Eye (tissue), 1 donor: Measurements from ENCODE around the gene ZP4.

Source experiments
- DNase-seq: peaks from one replicate; pipeline ENCODE4 v3.0.0-alpha.2; 2015

ZP4 gene

DNA sequence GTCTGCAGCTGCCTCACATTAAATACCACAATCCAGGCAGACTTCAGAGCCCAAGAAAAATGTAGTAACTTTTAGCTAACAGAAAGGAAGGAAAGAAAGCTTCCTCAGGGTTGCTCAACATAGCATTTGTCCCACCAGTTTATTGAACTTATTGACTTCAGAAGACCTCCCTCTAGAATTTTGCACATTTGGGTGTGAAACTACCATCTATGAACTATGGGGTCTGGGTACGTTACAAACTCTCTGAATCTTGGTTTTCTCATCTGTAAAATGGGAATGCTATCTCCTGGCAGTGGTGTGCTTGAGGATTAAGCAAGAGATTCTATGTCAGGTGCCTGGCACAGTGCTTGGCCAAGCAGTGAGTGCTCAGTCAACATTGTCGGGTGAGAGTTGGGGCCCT, at the start of gene ZP4:
ZP4 (minus strand) TSS at position 101 of the 400 bp plus-strand sequence. CDS start 287 bp downstream, outside the sequence.
- DNase-seq: no peak

GRCh38 chr1:237938553-237938952, 47.8 kb upstream of the ZP4 start:
- no peak for DNase-seq

DNA sequence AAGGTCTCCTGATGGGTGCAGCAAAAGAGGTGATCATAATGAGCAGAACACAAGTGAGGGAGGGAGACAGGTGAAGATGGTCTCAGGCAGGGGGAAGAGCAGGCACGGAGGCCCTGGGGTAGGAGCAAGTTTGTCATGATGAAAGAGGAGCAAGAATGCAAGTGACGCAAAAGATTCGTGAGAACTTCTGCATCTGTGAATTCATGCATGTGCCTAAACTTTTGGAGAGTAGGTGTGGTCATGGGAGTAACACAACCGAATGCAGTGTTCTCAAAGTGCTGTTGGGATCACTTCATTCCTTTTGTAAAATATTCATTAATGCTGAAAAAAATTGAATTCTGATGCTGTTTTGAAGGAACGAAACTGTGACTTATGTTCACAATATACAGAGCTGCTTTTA, 47.3 kb upstream of the ZP4 start:
- DNase-seq: no peak

DNA sequence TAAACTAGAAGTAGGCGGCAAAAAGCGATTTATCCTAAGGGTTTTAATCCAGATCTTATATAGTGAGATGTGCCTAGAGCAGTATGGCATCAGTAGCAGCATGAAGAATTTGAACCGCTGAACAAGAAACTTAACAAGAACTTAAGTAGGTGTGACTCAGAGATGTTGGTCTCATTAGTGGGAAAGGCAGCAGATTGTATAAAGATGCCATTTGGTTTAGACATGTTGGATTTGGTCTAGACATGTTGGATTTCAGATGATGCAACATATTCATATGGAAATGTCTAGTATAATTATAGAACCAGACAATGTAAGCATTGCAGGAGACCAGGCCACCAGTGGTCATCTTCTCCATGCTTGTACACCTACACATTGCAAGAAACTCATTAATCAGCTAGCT, 42.1 kb upstream of the ZP4 start:
- no peak for DNase-seq

DNA sequence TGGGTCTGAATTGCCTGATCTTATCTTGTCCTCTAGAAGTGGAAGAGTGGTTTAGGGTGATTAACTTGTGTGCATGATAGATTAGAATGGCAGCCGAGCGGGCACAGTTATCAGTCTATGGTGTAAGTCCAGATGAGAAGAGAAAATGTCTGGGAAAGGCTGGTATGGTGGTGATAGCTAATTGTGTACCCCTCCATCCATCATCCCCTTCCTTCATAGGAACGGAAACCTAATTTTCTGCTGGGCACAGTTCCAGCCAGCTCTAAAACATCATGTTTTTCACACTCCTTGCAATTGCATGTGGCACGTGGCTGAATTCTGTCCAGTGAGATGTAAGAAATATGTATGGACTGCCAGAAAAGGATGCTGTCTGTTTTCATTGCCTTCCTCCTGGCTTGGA, 40.9 kb upstream of the ZP4 start:
- DNase-seq: no peak

GRCh38 chr1:237927198-237927597, 36.5 kb upstream of the ZP4 start:
- no peak for DNase-seq

DNA sequence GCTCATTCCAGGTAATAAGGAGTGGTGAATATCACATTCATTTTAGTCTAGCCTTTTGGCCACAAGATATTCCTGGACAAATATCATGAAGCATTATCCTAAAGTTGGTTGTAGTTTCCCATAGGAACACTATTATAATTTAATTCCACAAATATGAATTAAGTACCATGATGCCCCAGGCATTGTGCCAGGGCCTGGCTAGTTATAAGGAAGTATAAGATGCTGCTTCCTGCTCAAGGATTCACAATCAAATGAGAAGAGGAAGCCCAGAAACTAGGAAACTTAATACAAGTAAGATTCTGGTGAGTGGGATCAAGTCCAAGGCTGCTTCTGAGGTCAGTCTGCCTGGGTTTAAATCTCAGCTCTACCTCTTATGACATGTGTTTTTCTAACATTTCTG, 30.6 kb upstream of the ZP4 start:
- no peak for DNase-seq

DNA sequence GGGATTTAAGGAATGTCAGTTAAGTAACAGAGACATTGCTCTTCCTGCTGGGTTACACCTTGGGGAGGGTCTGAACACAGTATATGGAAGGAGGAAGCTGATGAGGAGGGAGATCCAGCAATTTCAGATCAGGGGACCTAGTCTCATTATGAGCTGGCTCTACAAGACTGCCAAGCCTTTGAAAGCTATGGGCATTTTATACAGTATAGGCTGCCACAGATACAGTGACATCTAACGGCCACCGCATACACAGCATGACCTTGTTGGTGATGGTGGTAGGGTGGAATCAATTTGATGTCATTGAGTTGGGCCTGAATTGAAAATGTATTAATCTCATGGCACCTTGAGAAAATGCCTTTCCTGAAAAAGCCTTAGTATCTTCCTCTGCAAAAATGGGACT, 22.6 kb upstream of the ZP4 start:
- DNase-seq: no peak

- DNase-seq: no peak
These were observed 21.2 kb upstream of the ZP4 start for GRCh38 chr1:237911911-237912310.

GRCh38 chr1:237910834-237911233, 20.1 kb upstream of the ZP4 start:
- DNase-seq: no peak

DNA sequence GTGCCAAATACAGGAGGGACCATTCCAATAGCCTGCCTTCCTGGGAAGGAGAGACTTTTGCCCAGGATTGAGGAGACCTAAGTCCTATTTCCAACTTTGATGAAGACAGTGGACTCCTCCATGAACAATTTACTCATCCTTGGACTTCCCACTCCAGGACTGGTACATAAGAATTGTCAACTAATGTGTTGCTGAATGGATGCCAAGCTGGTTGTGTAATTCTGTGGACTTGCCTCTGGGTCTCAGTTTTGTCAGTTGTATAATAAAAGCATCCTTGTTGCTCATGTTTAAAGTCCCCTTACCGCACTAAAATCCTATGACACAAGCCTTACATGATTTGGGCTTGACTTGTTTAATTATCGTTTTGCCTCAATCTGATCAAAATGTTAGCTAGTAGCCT, 13.2 kb upstream of the ZP4 start:
- no peak for DNase-seq

DNA sequence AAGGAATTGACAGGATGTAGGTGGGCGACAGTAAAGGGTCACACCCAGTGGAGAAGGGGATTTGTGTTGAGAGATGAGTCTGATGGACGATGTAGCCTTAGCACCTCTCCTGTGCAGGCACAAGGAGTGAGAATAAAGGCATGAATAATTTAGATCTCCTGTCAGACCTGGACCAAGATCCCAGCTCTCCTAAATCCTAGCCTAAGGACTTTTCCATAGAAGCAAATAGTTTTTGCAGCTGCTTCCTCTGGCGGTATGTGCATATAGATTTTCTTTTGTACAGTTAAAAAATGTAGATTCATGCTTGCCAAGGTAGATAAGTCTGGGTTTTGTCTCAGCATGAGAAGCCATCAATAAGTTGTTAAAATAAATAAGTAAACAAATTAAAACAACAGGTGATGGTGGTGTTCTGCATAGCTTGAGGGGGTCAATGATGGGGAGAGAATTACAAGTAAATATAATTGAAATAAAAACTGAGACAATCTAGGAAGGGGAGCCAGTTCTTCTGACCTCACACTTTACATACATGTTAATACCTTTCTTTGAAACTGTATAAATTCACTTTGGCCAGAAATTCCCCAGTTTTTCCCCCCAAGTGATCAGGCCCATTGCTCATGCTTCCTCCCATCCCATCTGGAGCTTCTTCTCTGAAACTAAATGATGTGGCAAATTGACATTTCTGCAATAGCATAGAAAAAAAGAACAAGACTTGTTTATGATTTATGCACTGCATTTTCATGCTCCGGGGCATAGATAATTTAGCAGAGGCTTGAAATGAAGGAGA, 12.4 kb upstream of the ZP4 start:
- no peak for DNase-seq

- peak; percentile 37 for DNase-seq
These were observed 10.7 kb upstream of the ZP4 start for GRCh38 chr1:237901299-237901934.

DNA sequence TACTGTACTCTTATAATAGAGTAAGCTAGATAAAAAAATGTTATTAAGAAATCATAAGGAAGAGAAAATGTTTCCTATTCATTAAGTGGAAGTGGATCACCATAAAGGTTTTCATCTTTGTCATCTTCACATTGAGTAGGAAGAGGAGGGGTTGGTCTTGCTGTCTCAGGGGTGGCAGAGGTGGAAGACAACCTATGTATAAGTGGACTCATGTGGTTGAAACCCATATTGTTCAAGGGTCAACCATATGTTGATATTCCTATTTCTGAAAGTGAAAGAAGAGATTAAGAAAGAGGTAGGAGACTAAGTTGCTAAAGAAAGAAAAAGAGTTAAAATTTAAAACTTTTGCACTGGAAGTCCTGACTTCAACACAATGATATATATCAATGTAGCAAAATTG, 4.9 kb upstream of the ZP4 start:
- DNase-seq: no peak

GRCh38 chr1:237894131-237894530, 3.4 kb upstream of the ZP4 start:
- DNase-seq: peak; percentile 79

DNA sequence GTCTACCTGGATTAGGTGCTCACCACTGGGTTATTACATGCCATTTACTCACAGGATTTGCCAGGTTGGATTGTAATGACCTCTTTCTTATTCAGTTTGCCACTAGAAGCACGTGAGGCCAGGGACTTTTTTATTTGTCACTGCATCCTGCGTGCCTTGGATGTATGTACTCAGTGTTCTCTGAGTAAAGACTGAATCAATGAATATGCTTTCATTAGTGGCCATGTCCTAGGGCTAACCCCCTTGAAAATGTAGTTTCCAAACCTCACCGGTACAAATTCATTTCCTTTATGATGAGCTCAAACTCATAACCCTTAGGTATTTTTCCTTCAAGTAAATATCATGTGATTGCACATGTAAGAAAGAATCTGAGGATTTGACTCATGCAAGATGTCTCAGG, 1.3 kb upstream of the ZP4 start:
- no peak for DNase-seq

- no peak for DNase-seq
These were observed 544 bp upstream of the ZP4 start for GRCh38 chr1:237891266-237891665.

- DNase-seq: no peak
These were observed 306 bp downstream of the ZP4 start for GRCh38 chr1:237890416-237890815.

- no peak for DNase-seq
These were observed 2.6 kb downstream of the ZP4 start for GRCh38 chr1:237888143-237888542.

GRCh38 chr1:237887542-237887941, 3.2 kb downstream of the ZP4 start:
- DNase-seq: no peak

GRCh38 chr1:237884237-237884636, 6.5 kb downstream of the ZP4 start:
- no peak for DNase-seq

- no peak for DNase-seq
These were observed 11.5 kb downstream of the ZP4 start for GRCh38 chr1:237879195-237879594.

- DNase-seq: no peak
These were observed 12.3 kb downstream of the ZP4 start for GRCh38 chr1:237878406-237878805.

- peak; percentile 59 for DNase-seq
These were observed 13.1 kb downstream of the ZP4 start for GRCh38 chr1:237877631-237878030.

DNA sequence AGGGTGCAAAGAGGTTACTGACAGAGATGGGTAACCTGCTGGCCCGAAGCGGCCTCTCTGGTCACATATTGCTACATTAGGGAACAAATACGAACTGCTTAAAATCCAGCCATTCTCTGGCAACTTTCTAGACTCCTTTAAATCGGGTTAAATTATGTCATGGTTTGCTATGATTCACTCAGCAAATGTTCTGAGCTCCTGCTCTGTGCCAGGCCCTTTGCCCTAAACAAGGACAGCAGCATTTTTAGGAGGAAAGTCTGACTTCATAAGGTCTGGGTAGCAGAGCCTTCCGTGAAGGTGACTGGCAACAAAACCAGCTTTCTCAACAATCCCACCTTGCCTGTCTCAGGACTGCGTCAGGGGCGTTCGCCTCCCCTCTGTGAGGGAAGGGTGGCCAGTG, 15.4 kb downstream of the ZP4 start:
- DNase-seq: no peak
